Loucy (cell line): Measurements from ENCODE around the gene NSD2.

ENCODE experiments used
- CTCF ChIP-seq: fragments of 200-600 bp; sonication (generic); conservative IDR thresholded peaks from 2 replicates; pipeline ENCODE4 v1.5.1; 2014; ENCODE audit warnings: mild to moderate bottlenecking, antibody characterized with exemption, low read length
- EZH2phosphoT487 ChIP-seq: fragments of 200-600 bp; IDR thresholded peaks from 2 replicates; pipeline ENCODE4 v1.6.1; 2018; ENCODE audit warnings: antibody characterized with exemption, mild to moderate bottlenecking, moderate library complexity, borderline replicate concordance

- no peak for TF ChIP-seq CTCF
- no peak for TF ChIP-seq EZH2phosphoT487
Observed at GRCh38 chr4:1938027-1938426, 66.8 kb downstream of the NSD2 start.
